Measurements from ENCODE around the gene SLC4A3.

Gene SLC4A3

GRCh38 chr2:219632760-219633105 is 5.3 kb downstream of the SLC4A3 start:
- Histone ChIP-seq H3K36me3 (ENCODE audit: insufficient read depth, low read length) (no peaks in the 10 kb centered on the region), H3K27me3 (ENCODE audit: insufficient read depth, low read length) (0 out of 2 replicates have a peak, but pooled peaks cover 6% of the 10 kb centered on the region), H3K9me2 (ENCODE audit: low read depth, low read length) (no peaks in the 10 kb centered on the region), H3K79me2 (ENCODE audit: insufficient read depth, low read length) (no peaks in the 10 kb centered on the region), H3K4me3 (ENCODE audit: low read depth, low read length, poor library complexity, severe bottlenecking) (no peak overlapping the region), H3K9ac (ENCODE audit: low read length) (no peak overlapping the region), H3K27ac (ENCODE audit: low read depth, low read length, poor library complexity, severe bottlenecking) (no peak overlapping the region), H3K9me3 (ENCODE audit: low read length) (no peaks in the 10 kb centered on the region), H2AFZ (ENCODE audit: low read length) (no peak overlapping the region), H3F3A (ENCODE audit: insufficient read depth, low read length) (no peaks in the 10 kb centered on the region), H3K4me2 (ENCODE audit: low read length) (no peak overlapping the region), H3K4me1 (ENCODE audit: insufficient read depth, low read length, severe bottlenecking) (peaks cover 3% of the 10 kb centered on the region), H4K20me1 (ENCODE audit: insufficient read depth, low read length) (no peaks in the 10 kb centered on the region)
- TF ChIP-seq CTCF (IDR thresholded peaks at IDR 0.05; ENCODE audit: low read length): no peak
- TF ChIP-seq EZH2 (IDR thresholded peaks at IDR 0.05; ENCODE audit: borderline replicate concordance, low read length): no peak

- no peak overlapping the region for H3K4me2 ChIP-seq (ENCODE audit: low read length)
- no peak overlapping the region for H2AFZ ChIP-seq (ENCODE audit: low read length)
- no peaks in the 10 kb centered on the region for H3K9me2 ChIP-seq (ENCODE audit: low read depth, low read length)
- 0 out of 2 replicates have a peak, but pooled peaks cover 3% of the 10 kb centered on the region for H3K27me3 ChIP-seq (ENCODE audit: insufficient read depth, low read length)
- H3K9ac ChIP-seq (ENCODE audit: low read length): no peak overlapping the region
- no peaks in the 10 kb centered on the region for H4K20me1 ChIP-seq (ENCODE audit: insufficient read depth, low read length)
- H3K4me3 ChIP-seq (ENCODE audit: low read depth, low read length, poor library complexity, severe bottlenecking): no peak overlapping the region
- H3K4me1 ChIP-seq (ENCODE audit: insufficient read depth, low read length, severe bottlenecking): no peaks in the 10 kb centered on the region
- no peaks in the 10 kb centered on the region for H3K79me2 ChIP-seq (ENCODE audit: insufficient read depth, low read length)
- H3K36me3 ChIP-seq (ENCODE audit: insufficient read depth, low read length): no peaks in the 10 kb centered on the region
- no peak overlapping the region for H3K27ac ChIP-seq (ENCODE audit: low read depth, low read length, poor library complexity, severe bottlenecking)
- no peaks in the 10 kb centered on the region for H3F3A ChIP-seq (ENCODE audit: insufficient read depth, low read length)
- TF ChIP-seq CTCF (IDR thresholded peaks at IDR 0.05; ENCODE audit: low read length): no peak
- TF ChIP-seq EZH2 (IDR thresholded peaks at IDR 0.05; ENCODE audit: borderline replicate concordance, low read length): no peak
- no peaks in the 10 kb centered on the region for H3K9me3 ChIP-seq (ENCODE audit: low read length)
Observed at GRCh38 chr2:219633276-219634065, 6.0 kb downstream of the SLC4A3 start.

GRCh38 chr2:219634171-219634940 is 6.9 kb downstream of the SLC4A3 start:
- Histone ChIP-seq H2AFZ (ENCODE audit: low read length) (no peak overlapping the region), H3K36me3 (ENCODE audit: insufficient read depth, low read length) (no peaks in the 10 kb centered on the region), H3F3A (ENCODE audit: insufficient read depth, low read length) (no peaks in the 10 kb centered on the region), H3K27me3 (ENCODE audit: insufficient read depth, low read length) (no peaks in the 10 kb centered on the region), H3K27ac (ENCODE audit: low read depth, low read length, poor library complexity, severe bottlenecking) (no peak overlapping the region), H4K20me1 (ENCODE audit: insufficient read depth, low read length) (no peaks in the 10 kb centered on the region), H3K4me2 (ENCODE audit: low read length) (no peak overlapping the region), H3K9me2 (ENCODE audit: low read depth, low read length) (no peaks in the 10 kb centered on the region), H3K9me3 (ENCODE audit: low read length) (no peaks in the 10 kb centered on the region), H3K4me1 (ENCODE audit: insufficient read depth, low read length, severe bottlenecking) (no peaks in the 10 kb centered on the region), H3K9ac (ENCODE audit: low read length) (no peak overlapping the region), H3K4me3 (ENCODE audit: low read depth, low read length, poor library complexity, severe bottlenecking) (no peak overlapping the region), H3K79me2 (ENCODE audit: insufficient read depth, low read length) (no peaks in the 10 kb centered on the region)
- TF ChIP-seq EZH2 (IDR thresholded peaks at IDR 0.05; ENCODE audit: borderline replicate concordance, low read length) (no peak), CTCF (IDR thresholded peaks at IDR 0.05; ENCODE audit: low read length) (no peak)

All from OCI-LY1 (cell line).